GM18870 (cell line): ENCODE measurements around the gene HMCN2.

Experiments used
- ATAC-seq: cut with Tn5 transposase; IDR thresholded peaks from one replicate; pipeline ENCODE4 v1.9.1; 2021; ENCODE audit warnings: moderate library complexity; ENCODE audit not compliant: unreplicated experiment

HMCN2 gene

DNA sequence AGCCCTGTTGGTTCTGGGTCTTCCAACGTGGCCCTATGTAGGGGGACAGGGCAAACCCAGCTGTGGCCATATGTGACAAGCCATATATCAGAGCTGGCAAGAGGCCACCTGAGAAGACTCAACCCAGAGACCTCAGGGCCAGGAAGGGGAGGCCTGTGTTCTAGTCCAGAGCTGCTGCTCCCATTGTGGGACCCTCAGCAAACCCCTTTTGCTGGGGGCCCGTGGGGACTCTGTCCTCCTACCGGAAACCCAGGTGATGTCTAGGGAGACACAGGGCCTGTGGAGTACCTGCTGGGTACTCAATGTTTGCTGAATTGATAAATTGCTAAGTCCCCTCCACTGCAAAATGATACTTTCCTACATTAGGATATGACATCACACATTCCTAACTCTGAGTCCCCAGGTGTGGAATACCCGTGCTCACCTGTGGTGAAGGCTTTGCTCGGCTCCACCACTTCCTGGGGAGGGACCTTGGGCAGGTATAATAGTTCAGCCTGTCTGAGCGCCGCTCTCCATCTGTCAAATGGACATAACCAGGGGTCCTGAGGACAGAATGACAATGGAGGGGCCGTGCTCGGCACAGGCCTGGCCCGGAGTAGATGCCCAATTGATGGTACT, 140.8 kb downstream of the HMCN2 start:
- no peak for ATAC-seq

DNA sequence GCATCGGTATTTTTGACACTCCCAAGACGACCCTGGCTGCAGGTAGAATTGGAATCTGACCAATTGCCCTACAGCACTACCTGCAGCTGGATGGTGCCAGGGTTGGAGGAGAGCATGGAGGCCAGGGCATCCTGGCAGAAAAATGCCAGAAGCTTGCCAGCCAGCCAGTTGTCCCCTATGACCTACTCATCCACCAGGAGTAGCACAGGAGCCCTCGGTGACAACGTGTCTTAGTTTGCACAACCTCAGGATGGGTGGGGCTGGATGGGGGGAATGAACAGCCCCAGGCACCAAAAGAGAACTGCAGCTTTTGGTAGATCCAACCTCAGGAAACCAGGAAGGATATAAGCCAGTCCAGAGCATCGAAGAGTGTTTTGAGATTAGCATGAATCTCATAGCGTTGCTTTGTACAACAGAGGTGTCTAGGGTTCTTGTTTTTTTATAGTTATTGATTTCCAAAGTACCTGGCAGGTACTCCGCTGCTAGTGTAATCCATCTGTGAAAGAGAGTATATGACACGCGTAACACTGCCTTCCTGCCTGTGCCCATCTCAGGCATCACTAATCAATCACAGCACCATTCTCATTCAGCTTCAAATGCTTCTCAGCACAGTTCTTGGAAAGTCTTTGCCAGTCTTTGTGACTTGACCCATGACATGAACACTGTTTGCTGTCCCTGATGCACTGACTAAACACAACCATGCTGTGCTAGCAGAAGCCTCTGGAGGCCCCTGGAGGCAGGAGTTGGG, 142.5 kb downstream of the HMCN2 start:
- ATAC-seq, result no peak

DNA sequence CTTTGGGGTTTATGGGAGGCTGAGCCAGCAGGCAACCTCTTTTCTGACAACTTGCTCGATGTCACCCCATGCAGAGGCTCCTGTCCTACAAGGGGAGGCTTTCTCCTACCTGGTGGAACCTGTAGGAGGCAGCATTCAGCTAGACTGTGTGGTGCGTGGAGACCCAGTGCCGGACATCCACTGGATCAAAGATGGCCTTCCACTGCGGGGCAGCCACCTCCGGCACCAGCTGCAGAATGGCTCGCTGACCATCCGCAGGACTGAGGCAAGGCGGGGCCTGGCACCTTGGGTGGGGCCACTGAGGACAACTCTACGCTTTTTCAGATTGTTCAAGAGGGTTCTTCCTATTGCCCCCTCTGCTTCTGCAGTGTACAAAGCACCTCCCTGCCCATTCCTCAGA, 143.1 kb downstream of the HMCN2 start:
- ATAC-seq, result no peak

DNA sequence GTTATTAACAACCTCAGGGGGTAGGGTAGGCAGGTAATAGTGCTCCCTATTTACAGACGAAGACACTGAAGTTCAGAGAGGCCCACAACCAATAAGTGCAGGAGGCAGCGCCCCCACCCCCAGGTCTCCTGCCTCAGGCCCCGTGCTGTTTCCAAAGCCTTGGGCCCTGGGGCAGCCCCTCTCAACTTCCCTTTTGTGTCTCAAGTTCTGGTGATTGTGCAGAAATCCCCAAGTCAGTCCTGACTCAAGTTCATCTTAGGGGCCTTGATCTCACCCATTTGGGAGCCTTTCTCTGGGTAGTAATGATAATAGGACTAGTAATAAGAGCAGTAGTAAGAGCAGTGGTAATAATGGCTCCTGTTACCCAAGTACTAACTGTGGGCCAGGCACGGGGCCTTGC, 143.7 kb downstream of the HMCN2 start:
- ATAC-seq, result no peak

GRCh38 chr9:130410443-130410842, 144.9 kb downstream of the HMCN2 start:
- no peak for ATAC-seq

- no peak for ATAC-seq
These were observed 146.0 kb downstream of the HMCN2 start for GRCh38 chr9:130411566-130411915.

DNA sequence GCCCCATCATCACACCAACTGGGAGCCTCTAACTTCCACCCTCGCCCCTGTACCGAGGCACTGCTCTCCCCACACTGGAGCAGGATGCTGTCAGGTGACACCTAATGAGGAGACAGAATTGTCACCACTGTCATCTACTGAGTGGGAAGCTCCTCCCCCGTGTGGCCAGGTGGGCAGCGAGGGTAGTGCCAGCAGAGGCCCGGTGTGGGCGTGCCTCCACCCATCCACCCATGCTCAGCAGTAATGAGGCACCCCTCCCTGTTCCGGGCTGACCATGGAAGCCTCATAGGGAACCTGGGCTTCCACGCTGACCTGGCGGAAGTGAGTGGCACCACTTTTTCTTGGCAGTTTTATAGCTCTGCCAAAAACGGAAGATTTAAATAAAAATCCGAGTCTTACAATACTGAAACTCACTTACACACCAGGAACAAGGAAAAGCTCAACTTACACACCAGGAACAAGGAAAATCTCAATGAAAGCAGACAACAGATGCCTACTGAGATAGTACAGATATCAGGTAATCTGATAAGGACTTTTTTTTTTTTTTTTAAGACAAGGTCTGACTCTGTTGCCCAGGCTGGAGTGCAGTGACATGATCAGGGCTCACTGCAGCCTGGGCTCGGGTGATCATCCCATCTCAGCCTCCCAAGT, 148.6 kb downstream of the HMCN2 start:
- ATAC-seq, result no peak

- no peak for ATAC-seq
These were observed 149.6 kb downstream of the HMCN2 start for GRCh38 chr9:130414910-130415746.

DNA sequence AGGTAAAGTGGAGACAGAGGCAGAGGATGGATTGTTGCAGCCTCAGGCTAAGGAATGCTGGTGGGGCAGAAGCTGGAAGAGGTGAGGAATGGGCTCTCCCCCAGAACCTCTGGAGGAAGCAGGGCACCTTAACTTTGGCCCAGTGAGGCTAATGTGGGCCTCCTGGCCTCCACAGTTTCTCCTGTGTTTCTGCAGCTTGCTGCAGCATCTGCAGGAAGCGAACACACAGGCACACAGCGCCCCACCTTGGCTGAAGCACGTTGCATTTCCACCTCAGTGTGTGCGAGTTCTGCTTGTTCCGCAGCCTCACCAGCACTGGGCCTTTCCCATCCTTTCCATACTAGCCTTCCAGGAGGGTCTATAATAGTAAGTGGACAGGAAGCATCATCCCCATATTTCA, 152.0 kb downstream of the HMCN2 start:
- ATAC-seq, result no peak

DNA sequence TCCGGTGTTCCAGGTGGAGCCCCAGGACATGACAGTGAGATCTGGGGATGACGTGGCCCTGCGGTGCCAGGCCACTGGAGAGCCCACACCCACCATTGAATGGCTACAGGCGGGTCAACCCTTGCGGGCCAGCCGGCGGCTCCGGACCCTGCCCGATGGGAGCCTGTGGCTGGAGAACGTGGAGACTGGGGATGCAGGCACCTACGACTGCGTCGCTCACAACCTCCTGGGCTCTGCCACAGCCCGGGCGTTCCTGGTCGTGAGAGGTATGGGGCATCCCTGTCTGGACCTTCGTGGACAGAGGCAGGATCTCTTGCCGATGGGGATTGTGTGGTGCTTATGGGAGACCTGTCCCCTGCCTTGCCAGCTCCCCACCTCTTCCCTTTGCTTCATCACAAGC, 153.2 kb downstream of the HMCN2 start:
- no peak for ATAC-seq

DNA sequence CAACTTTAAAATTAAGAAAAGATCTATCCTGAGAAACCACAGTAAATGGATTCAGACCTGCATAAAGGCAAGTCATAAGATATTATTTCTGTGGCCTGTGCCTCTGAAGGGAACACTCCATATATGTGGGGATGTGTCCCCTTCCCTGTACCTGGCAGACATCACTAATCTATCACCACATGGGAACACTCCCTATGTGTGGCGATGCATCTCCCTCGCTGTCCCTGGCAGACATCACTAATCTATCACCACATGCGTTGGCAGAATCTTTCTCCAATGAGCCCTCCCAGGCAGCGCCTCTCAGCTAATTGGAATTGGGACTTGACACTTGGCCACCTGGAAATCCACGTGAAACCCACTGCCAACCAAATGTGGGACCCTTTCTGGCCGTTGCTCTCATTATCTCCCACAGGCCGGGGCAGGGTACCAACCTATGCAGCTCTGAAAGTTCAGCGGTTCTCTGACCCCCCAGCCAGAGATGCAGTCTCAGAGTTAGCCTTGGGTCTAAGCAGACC, 154.0 kb downstream of the HMCN2 start:
- ATAC-seq, result no peak

- ATAC-seq, result no peak
These were observed 155.7 kb downstream of the HMCN2 start for GRCh38 chr9:130421154-130421801.

DNA sequence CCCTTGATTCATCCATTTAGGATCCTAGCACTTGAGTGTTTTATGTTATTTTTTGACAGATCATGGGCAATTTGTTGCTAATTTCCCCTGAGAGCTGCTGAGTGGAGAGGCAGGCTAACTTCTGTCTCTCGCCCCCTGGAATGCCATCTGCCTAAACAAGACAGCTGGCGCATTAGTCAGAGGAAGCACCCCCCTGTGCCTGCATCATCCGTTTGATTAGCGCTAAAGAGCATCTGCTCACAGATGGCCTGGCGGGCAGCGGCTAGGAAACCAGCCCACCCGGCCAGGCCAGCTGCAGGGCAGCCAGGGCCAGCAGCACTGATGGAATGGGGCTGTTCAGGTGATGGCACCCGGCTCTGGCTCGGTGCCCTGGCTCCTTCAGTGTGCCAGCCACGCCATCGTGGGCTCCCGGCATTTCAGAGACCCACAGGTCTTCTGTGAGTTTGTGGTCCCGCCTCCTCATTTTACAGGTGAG, 156.3 kb downstream of the HMCN2 start:
- no peak for ATAC-seq

DNA sequence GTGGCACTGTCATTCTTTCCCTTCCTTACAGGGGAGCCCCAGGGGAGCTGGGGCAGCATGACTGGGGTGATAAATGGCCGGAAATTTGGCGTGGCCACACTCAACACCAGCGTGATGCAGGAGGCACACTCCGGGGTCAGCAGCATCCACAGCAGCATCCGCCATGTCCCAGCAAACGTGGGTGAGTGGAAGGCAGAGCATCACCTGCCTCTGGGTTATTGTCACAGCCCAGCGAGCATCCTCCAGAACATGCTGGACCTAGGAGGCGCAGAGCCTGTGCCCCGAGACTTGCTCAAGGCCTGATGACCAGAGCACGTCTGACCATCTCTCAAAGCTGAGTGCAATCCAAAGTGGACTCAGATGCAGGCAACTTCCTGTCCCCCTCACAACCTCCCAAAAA, 157.0 kb downstream of the HMCN2 start:
- ATAC-seq, result no peak

- ATAC-seq, result no peak
These were observed 157.7 kb downstream of the HMCN2 start for GRCh38 chr9:130423272-130423671.

- no peak for ATAC-seq
These were observed 159.3 kb downstream of the HMCN2 start for GRCh38 chr9:130424595-130425454.

- ATAC-seq, result no peak
These were observed 160.3 kb downstream of the HMCN2 start for GRCh38 chr9:130425741-130426466.

DNA sequence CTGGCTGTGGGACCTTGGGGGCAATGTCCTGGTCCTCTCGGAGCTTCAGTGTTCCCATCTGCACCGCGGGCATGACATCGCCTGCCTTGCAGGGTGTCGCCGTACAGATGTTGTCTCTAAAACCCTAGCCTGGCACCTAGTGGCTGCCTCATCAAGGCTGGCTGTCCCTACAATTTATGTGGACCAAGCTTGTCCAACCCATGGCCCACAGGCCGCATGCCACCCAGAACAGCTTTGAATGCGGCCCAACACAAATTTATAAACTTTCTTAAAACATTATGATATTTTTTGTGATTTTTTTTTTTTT, 160.9 kb downstream of the HMCN2 start:
- ATAC-seq, result no peak

- no peak for ATAC-seq
These were observed 161.3 kb downstream of the HMCN2 start for GRCh38 chr9:130426883-130427282.
